Stimulated activated CD4-positive, alpha-beta T cell treated with anti-CD3 and anti-CD28 coated beads, Interleukin-2, amount 100 ng/mL, for 24 hours (primary cell): ENCODE data around the gene NVL.
"Not testable (repeated sequence)": the region's sequence is repeated elsewhere in the genome, so short reads cannot be mapped to it uniquely, and the experiment has no call there.

ENCODE experiments used
- DNase-seq, 2 donors: peaks; one replicate each; pipeline ENCODE4 v3.0.0-alpha.2; 2020

The NVL gene

GRCh38 chr1:224333939-224334786, 4.2 kb upstream of the NVL start:
- DNase-seq: no peak

GRCh38 chr1:224333309-224333926, 3.4 kb upstream of the NVL start:
- no peak for DNase-seq

- no peak for DNase-seq
Observed at GRCh38 chr1:224331824-224332223, 1.9 kb upstream of the NVL start.

- DNase-seq: no peak
Observed at GRCh38 chr1:224331326-224331725, 1.4 kb upstream of the NVL start.

DNA sequence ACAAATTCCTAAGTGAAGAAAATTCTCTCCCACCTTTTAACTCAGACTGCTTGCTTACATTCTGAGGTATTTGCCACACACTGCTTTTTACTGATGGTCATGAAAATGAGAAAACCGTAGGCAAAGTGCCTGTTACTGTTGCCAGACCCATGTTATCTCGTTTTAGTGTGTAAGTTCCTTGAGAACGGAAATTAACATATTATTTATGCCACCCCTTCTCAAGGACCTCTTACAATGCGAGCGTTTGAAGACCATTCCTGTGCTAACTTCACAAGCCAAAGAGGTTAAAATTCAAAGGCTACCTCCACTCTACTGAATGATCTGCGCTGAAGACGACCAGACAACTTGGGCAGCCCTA, 509 bp downstream of the NVL start:
- no peak for DNase-seq

GRCh38 chr1:224328644-224329043, 1.3 kb downstream of the NVL start:
- no peak for DNase-seq

GRCh38 chr1:224325959-224326358, 4.0 kb downstream of the NVL start:
- DNase-seq: no peak

DNA sequence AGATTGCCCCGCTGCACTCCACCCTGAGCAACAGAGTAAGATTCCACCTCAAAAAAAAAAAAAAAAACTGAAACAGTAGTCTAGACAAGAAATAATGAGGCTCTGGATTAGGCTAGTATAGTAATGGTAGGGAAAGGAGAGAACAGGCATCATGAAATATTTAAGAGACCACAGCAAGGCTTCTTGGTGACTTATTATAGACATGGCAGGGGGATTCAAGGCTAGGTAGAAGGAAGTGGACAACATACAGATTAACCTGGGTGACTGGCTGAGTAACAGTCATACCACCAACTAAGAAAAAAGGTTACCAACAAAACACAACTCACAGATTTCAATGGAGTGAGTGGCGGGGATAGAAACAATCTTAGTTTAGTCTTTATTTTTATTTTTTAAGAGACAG, 8.3 kb downstream of the NVL start:
- no peak for DNase-seq

DNA sequence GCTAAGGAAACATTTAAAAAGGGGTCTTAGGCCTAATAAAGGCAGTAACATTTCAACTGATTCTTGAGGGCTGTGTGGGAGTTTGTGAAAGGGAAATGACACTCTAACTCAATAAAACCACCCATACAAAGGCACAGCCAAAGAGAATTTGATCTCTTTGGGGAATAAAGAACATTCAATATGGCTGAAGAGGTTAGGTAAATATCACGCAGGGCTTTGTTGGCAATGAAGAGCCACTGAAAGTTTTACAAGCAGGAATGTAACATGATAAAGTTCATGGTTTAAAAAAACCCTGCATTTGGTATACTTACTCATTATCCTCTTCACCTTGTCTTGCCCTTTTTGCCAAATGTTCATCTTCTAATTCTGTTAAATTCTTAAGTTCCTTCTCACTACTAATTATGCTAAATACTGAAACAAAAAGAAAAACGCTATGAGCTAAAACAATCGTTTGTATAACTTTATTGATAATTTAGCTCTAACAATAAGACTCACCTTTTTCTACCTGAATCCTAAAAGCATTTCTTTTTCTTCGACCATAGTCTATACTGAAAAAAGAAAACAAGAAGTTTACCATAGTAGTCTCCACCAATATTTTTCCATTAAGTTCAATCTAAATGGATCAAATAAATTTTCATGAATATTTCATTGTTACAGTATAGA, 12.5 kb downstream of the NVL start:
- no peak for DNase-seq

DNA sequence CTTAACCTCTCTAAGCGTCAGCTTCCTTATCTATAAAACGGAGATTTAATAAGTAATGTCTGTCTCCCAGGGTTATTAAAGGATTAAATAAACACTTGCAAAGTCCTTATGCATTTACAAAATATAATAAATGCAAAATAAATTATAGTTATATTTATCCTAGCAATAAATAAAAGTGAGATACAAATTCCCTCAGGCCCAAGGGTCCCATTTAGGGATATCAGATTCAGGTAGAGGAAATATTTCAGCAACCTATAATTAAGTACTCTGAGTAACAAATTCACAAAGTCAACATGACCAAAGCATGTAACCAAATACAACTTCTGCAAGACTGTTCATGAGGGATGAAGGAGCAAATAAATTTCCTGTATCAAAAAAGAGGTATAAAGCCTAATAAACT, 17.9 kb downstream of the NVL start:
- DNase-seq: no peak

- DNase-seq: not testable (repeated sequence)
Observed at GRCh38 chr1:224311503-224311902, 18.5 kb downstream of the NVL start.

- no peak for DNase-seq
Observed at GRCh38 chr1:224308064-224308463, 21.9 kb downstream of the NVL start.

- DNase-seq: no peak
Observed at GRCh38 chr1:224304767-224305166, 25.2 kb downstream of the NVL start.

- DNase-seq: no peak
Observed at GRCh38 chr1:224302947-224303346, 27.0 kb downstream of the NVL start.

GRCh38 chr1:224301391-224301790, 28.6 kb downstream of the NVL start:
- DNase-seq: no peak

GRCh38 chr1:224300346-224300745, 29.6 kb downstream of the NVL start:
- DNase-seq: no peak

DNA sequence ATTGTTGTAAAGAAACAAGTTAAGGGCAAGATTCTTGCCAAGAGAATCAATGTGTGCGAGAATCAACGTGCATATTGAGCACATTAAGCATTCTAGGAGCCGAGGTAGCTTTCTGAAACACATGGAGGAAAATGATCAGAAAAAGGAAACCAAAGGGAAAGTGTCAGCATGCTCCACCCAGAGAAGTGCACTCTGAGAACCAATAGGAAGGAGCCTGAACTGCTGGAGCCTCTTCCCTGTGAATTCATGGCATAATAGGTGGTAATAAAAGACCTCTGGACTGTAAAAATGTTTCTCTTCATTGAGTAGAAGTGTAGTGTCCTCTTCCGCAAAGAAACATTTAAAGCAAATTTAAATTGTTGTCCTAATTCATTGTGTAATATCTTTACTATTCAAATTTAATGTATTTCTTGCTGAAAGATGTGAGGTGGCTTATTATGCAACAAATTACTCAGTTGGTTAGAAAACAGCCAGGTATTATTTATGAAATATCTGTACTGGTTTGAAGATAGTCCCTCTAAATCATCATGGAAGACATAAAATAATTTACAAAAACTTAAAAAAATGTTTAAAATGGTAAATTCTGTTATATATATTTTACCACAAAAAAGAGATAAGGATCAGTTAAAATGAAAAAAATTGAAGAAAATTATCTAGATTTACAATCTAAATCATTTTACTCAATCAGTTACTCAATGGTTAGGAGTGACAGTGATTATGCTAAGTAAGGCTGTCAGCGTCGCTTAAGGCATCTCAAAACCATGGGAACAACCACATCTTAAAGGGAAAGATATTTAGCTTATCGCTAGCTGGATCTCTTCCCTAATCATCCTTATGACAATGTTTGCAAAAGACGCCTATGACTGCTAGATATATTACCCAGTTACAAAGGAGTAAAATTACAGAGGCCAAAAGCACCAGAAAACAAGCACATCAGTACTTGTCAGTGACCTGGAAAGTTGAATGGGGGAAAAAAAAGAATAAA, 31.3 kb downstream of the NVL start:
- DNase-seq: no peak

GRCh38 chr1:224294775-224295174, 35.2 kb downstream of the NVL start:
- no peak for DNase-seq

GRCh38 chr1:224292419-224292818, 37.6 kb downstream of the NVL start:
- DNase-seq: no peak

GRCh38 chr1:224289396-224289795, 40.6 kb downstream of the NVL start:
- DNase-seq: no peak

GRCh38 chr1:224287714-224288113, 42.3 kb downstream of the NVL start:
- DNase-seq: no peak

- DNase-seq: no peak
Observed at GRCh38 chr1:224282140-224282539, 47.8 kb downstream of the NVL start.
